HepG2 (cell line): ENCODE measurements around the gene TXNL4B. TPM values are rescaled to one million over a fixed set of nuclear protein-coding genes. Genes with fewer than 3 reads are reported as not detected.

ENCODE experiments used
- ATAC-seq: fragments of 200-7000 bp; cut with Tn5 transposase; 3 replicates; pipeline ENCODE4 v1.9.1; 2020; ENCODE audit warnings: mild to moderate bottlenecking, moderate library complexity
- BruUV-seq: library from RNA; stranded (reverse); fragments of 400-500 nt; replicated peaks from 2 replicates; lab custom pipeline; 2021; lab: Mats Ljungman, UMichigan
- CTCF ChIA-PET: fragments of 300-600 bp; formaldehyde crosslinking; extraction: SDS; loops from one replicate; lab custom pipeline; 2021; ENCODE audit warnings: low total read pairs, inconsistent platforms, low intra/inter-chr PET ratio; lab: Yijun Ruan, JAX
- POLR2A ChIA-PET: fragments of 350-600 bp; sonication (Branson Sonifier 250); formaldehyde crosslinking; loops from one replicate; lab custom pipeline; 2020; ENCODE audit warnings: antibody characterized with exemption, inconsistent platforms; lab: Yijun Ruan, JAX
- DNase-seq: peaks from one replicate; pipeline ENCODE4 v3.0.0-alpha.2; 2015; ENCODE audit warnings: low spot score
- FAIRE-seq: peaks from 3 replicates; lab custom pipeline; 2011; peaks lifted over from hg19 to GRCh38; lab: Jason Lieb, UNC
- H2AFZ ChIP-seq: one replicate; pipeline ENCODE4 v1.6.1; 2011; ENCODE audit warnings: low read length, inconsistent platforms
- H3K27ac ChIP-seq: fragments of 300-600 bp; 3 replicates; pipeline ENCODE4 v1.8.0; 2011; ENCODE audit warnings: mixed run types, mild to moderate bottlenecking, mixed read lengths, low read length, inconsistent platforms; ENCODE audit not compliant: insufficient read depth; ENCODE audit errors: extremely low read length
- H3K27me3 ChIP-seq, 2 experiments: fragments of 200-600 bp in 1 of 2; 2 replicates in 1 of 2; 3 replicates in 1 of 2; pipeline versions ENCODE4 v1.6.0 to v1.8.0; 2011; ENCODE audit warnings: low read length in 2 of 2, mild to moderate bottlenecking in 2 of 2, moderate library complexity in 2 of 2, inconsistent platforms in 1 of 2; ENCODE audit not compliant: insufficient read depth in 2 of 2, control insufficient read depth in 1 of 2
- H3K36me3 ChIP-seq, 2 experiments: fragments of 200-600 bp in 1 of 2; replicated peaks in 1 of 2; 2 replicates in 1 of 2; 3 replicates in 1 of 2; pipeline versions ENCODE4 v1.5.1 to v1.8.0; 2011; ENCODE audit warnings: low read length in 2 of 2, inconsistent platforms in 1 of 2; ENCODE audit not compliant: insufficient read depth in 2 of 2, control insufficient read depth in 1 of 2
- H3K4me1 ChIP-seq: 2 replicates; pipeline ENCODE4 v1.5.1; 2012; ENCODE audit warnings: low read length, inconsistent platforms; ENCODE audit not compliant: insufficient read depth
- H3K4me2 ChIP-seq: 2 replicates; pipeline ENCODE4 v1.6.0; 2011; ENCODE audit warnings: low read depth, low read length, inconsistent platforms
- H3K4me3 ChIP-seq, 3 experiments: fragments of 200-600 bp in 1 of 3; sonication (generic), shearing (Covaris generic) in 1 of 3; replicated peaks in 1 of 3; 2 replicates each; pipeline ENCODE4 v1.5.1; 2011 to 2016; ENCODE audit warnings: low read length in 3 of 3, inconsistent platforms in 2 of 3, low read depth in 2 of 3, mild to moderate bottlenecking in 2 of 3, control low read depth in 1 of 3, mixed read lengths in 1 of 3; ENCODE audit not compliant: insufficient read depth in 1 of 3
- H3K79me2 ChIP-seq: one replicate; pipeline ENCODE4 v1.6.1; 2011; ENCODE audit warnings: low read length, inconsistent platforms; ENCODE audit not compliant: insufficient read depth
- H3K9ac ChIP-seq: 2 replicates; pipeline ENCODE4 v1.6.0; 2011; ENCODE audit warnings: mild to moderate bottlenecking, low read depth, low read length, inconsistent platforms; ENCODE audit not compliant: insufficient read depth
- H3K9me3 ChIP-seq: 2 replicates; pipeline ENCODE4 v1.5.1; 2012; ENCODE audit warnings: mild to moderate bottlenecking, low read length
- H4K20me1 ChIP-seq: 2 replicates; pipeline ENCODE4 v1.6.0; 2011; ENCODE audit warnings: inconsistent platforms, mild to moderate bottlenecking, low read length, moderate library complexity; ENCODE audit not compliant: insufficient read depth
- CEBPB ChIP-seq: IDR thresholded peaks from 2 replicates; pipeline ENCODE4 v1.6.1; 2011; ENCODE audit warnings: low read depth, low read length, improper control_type of control experiment, borderline replicate concordance
- CEBPG ChIP-seq: IDR thresholded peaks from 2 replicates; pipeline ENCODE4 v1.6.1; 2016
- HDAC2 ChIP-seq: sonication (generic); formaldehyde crosslinking; IDR thresholded peaks from 2 replicates; pipeline ENCODE4 v1.4.0; 2020; ENCODE audit warnings: missing genetic modification reagents
- MAFF ChIP-seq: IDR thresholded peaks from 2 replicates; pipeline ENCODE4 v1.6.1; 2011; ENCODE audit warnings: low read depth, low read length, improper control_type of control experiment
- MIXL1 ChIP-seq: IDR thresholded peaks from 2 replicates; pipeline ENCODE4 v1.6.1; 2016
- RARG ChIP-seq: sonication (generic); formaldehyde crosslinking; IDR thresholded peaks from 2 replicates; pipeline ENCODE4 v1.4.0; 2020; ENCODE audit warnings: low read depth, mild to moderate bottlenecking, missing genetic modification reagents
- SOX6 ChIP-seq, 2 experiments: fragments of 450-650 bp in 1 of 2; sonication (generic) in 1 of 2; formaldehyde crosslinking in 1 of 2; IDR thresholded peaks; 2 replicates each; pipeline versions ENCODE4 v1.4.0 to v1.6.1; 2017 to 2020; ENCODE audit warnings: antibody characterized with exemption in 1 of 2, mild to moderate bottlenecking in 1 of 2, missing genetic modification reagents in 1 of 2
- ZFP36L2 ChIP-seq: sonication (generic); formaldehyde crosslinking; IDR thresholded peaks from 2 replicates; pipeline ENCODE4 v1.4.0; 2020; ENCODE audit warnings: missing genetic modification reagents
- ZNF562 ChIP-seq: sonication (generic); formaldehyde crosslinking; IDR thresholded peaks from 2 replicates; pipeline ENCODE4 v1.8.0; 2022; ENCODE audit warnings: missing genetic modification reagents, borderline replicate concordance
- ZNF616 ChIP-seq: sonication (generic); formaldehyde crosslinking; IDR thresholded peaks from 2 replicates; pipeline ENCODE4 v1.5.0; 2020; ENCODE audit warnings: low read depth, mild to moderate bottlenecking, missing genetic modification reagents
- WGBS: methylation state at CpG from one replicate; pipeline ENCODE4 v1.1.6; 2017; ENCODE audit warnings: low lambda C conversion rate; 5-methylcytosine and 5-hydroxymethylcytosine counted together
- in situ Hi-C: cut with HindIII; loops from 2 replicates; pipeline ENCODE4 v1.10.0; 2017; ENCODE audit warnings: low pct_unique_long_range_greater_than_20kb; ENCODE audit not compliant: extremely low pct_ligation_motif_present
- intact Hi-C: fragments of 100-400 bp; cut with micrococcal nuclease; formaldehyde crosslinking; loops from one replicate; pipeline ENCODE4 v1.10.0; 2022; ENCODE audit not compliant: unreplicated experiment
- polyA plus RNA-seq, 8 experiments: library from polyadenylated mRNA; depleted of rRNA in 3 of 8; stranded (reverse) in 7 of 8; unstranded in 1 of 8; fragments of >200 nt; fragmentation: Illumina TruSeq in 4 of 8; extraction: Trizol in 4 of 8; gene quantifications; 2 replicates each; pipeline versions ENCODE4 v1.2.1 to v1.2.3, GENCODE V29; 2011 to 2016; ENCODE audit warnings: low read depth in 4 of 8, missing spikeins in 1 of 8, mixed read lengths in 1 of 8; ENCODE audit not compliant: insufficient read depth in 1 of 8
- total RNA-seq, 5 experiments: library from RNA; depleted of rRNA; stranded (reverse); fragments of >200 nt; fragmentation: Illumina TruSeq; extraction: Trizol; gene quantifications; 2 replicates each; pipeline ENCODE4 v1.2.3, GENCODE V29; 2016; ENCODE audit warnings: low read depth in 1 of 5
- TF ChIP-seq, protein P1 (sequence below): sonication (generic); formaldehyde crosslinking; IDR thresholded peaks from 2 replicates; pipeline ENCODE4 v1.9.0; 2022; ENCODE audit warnings: low read depth, missing genetic modification reagents

Gene TXNL4B
- total and polyA plus RNA-seq, 2 of the 13 experiments (the other 11 are each of a cell fraction or from before 2014, with no cell fraction given), result 17.4 to 18.3 TPM

DNA sequence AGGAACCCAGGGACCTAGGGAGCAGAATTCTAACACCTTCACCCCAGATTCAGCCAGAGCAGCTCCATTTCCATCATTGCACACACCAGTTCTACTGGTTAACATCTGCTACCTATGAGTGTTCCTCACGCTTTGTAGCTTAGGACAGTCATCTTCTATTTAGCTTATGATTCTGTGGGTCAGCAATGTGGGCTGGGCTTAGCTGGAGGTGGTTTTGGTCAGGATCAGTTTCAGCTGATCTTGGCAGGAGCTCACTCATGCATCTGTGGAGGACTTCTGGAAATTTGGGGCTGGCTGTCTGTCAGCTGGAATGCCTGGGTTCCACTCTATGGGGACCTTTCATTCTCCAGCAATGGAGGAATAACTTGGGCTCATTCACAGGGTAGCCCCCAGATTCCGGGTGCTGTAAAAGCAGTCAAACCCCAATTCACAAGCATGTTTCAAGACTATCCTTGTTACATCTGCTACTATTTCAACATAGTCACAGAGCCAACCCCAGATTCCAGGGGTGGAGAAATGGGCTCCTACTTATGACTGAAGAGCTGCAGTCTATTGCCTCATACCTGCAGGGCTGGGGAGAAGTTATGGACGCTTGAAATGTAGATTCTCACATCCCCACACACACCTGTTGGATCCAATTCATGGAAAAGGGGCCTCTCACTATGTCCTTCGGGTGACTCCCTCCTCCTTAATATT lies 42.5 kb downstream of the TXNL4B start:
- H3K9me3 ChIP-seq, result peaks cover 7% of the 10 kb centered on the region; the same call in 1 of the 2 replicates
- H3K9ac ChIP-seq, result no peak overlapping the region
- H3K36me3 ChIP-seq, result peaks cover 0 to under 1% of the 10 kb centered on the region in 2 experiments; a peak in 1 of 5 replicates
- ATAC-seq (no peak), DNase-seq (no peak), FAIRE-seq (no peak)
- 82% methylated on average over 4 of the region's 4 CpGs for WGBS
- intact Hi-C loops (no loop called here), in situ Hi-C loops (no loop called here)
- H3K4me1 ChIP-seq, result peaks cover 61% of the 10 kb centered on the region
- no peak overlapping the region for H3K4me3 ChIP-seq
- POLR2A ChIA-PET, result interaction anchor here (1.1 to 1.5 kb wide), 4 partner anchors 11 to 42 kb away, joined by 4 to 7 read pairs (median 5); partner anchors contain the start of genes DHX38, HPR and TXNL4B
- TF ChIP-seq CEBPB (peak; percentile 77), RARG (CRISPR knock-in tag) (no peak), CEBPG (peak; percentile 54), SOX6 (IDR thresholded peaks at IDR 0.05) (no peak), SOX6 (CRISPR knock-in tag; IDR thresholded peaks at IDR 0.05) (no peak), ZFP36L2 (no peak), MIXL1 (CRISPR knock-in tag) (no peak)
- H3K4me2 ChIP-seq, result no peak overlapping the region
- no peak overlapping the region for H3K27ac ChIP-seq
- H3K27me3 ChIP-seq, result no peaks in the 10 kb centered on the region
- no TSS peak for BruUV-seq
- H3K79me2 ChIP-seq, result peaks cover 3% of the 10 kb centered on the region
- no peak overlapping the region for H2AFZ ChIP-seq
- no peaks in the 10 kb centered on the region for H4K20me1 ChIP-seq
- CTCF ChIA-PET, result no interaction called here

DNA sequence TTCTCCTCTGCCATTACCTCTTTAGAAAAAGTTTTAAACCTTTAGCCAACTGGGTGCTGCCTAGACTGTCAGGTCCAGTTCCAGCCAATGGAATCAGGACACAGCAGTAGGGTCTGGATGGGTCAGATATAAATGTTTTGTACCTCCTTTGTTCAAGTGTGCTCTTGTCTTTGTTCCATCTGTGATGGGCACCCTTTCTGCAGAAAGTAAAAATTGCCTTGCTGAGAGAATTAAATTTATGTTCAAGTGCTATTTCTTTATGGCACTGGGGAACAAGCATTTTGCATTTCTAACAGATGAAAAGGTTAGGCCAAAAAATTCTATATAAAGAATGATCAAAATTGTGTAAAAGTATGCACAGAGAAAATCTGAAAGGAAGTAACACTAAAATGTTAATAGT lies 44.3 kb downstream of the TXNL4B start:
- no TSS peak for BruUV-seq
- in situ Hi-C loops (no loop called here), intact Hi-C loops (no loop called here)
- Histone ChIP-seq H3K4me2 (no peak overlapping the region), H3K9me3 (peaks cover 7% of the 10 kb centered on the region; the same call in 1 of the 2 replicates), H4K20me1 (no peaks in the 10 kb centered on the region), H3K36me3 (no peaks in the 10 kb centered on the region), H2AFZ (no peak overlapping the region), H3K4me1 (peaks cover 60% of the 10 kb centered on the region), H3K9ac (no peak overlapping the region), H3K4me3 (no peak overlapping the region), H3K27me3 (no peaks in the 10 kb centered on the region), H3K27ac (no peak overlapping the region), H3K79me2 (no peaks in the 10 kb centered on the region)
- CTCF ChIA-PET, result no interaction called here
- POLR2A ChIA-PET, result no interaction called here
- ATAC-seq, result no peak
- TF ChIP-seq MAFF, result no peak
- TF ChIP-seq, protein P1, sequence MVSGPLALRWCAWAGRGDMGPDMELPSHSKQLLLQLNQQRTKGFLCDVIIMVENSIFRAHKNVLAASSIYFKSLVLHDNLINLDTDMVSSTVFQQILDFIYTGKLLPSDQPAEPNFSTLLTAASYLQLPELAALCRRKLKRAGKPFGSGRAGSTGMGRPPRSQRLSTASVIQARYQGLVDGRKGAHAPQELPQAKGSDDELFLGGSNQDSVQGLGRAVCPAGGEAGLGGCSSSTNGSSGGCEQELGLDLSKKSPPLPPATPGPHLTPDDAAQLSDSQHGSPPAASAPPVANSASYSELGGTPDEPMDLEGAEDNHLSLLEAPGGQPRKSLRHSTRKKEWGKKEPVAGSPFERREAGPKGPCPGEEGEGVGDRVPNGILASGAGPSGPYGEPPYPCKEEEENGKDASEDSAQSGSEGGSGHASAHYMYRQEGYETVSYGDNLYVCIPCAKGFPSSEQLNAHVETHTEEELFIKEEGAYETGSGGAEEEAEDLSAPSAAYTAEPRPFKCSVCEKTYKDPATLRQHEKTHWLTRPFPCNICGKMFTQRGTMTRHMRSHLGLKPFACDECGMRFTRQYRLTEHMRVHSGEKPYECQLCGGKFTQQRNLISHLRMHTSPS (CRISPR knock-in tag), result no peak
- TF ChIP-seq HDAC2 (CRISPR knock-in tag), result no peak
- TF ChIP-seq ZNF562, result peak; percentile 70; the same call in 1 of the 2 replicates
- no peak for TF ChIP-seq ZNF616 (CRISPR knock-in tag)
- no peak for DNase-seq
- FAIRE-seq, result no peak
